ENCODE results near the gene XRRA1.
"Not testable (repeated sequence)": the region's sequence is repeated elsewhere in the genome, so short reads cannot be mapped to it uniquely, and the experiment has no call there.

XRRA1 gene

GRCh38 chr11:74893015-74893414 lies 55.9 kb downstream of the XRRA1 start:
- DNase-seq: not testable (repeated sequence)

GRCh38 chr11:74877132-74877531 lies 71.8 kb downstream of the XRRA1 start:
- peak in 1 of 2 experiments; percentile 16 for DNase-seq

- DNase-seq: no peak
Measured at GRCh38 chr11:74871037-74871436, 77.9 kb downstream of the XRRA1 start.

- no peak for DNase-seq
Measured at GRCh38 chr11:74870485-74870884, 78.4 kb downstream of the XRRA1 start.

GRCh38 chr11:74866557-74866956 lies 82.3 kb downstream of the XRRA1 start:
- DNase-seq: no peak

- DNase-seq: no peak
Measured at GRCh38 chr11:74863410-74863809, 85.5 kb downstream of the XRRA1 start.

GRCh38 chr11:74860743-74861142 lies 88.1 kb downstream of the XRRA1 start:
- DNase-seq: no peak

- DNase-seq: no peak
Measured at GRCh38 chr11:74853223-74853622, 95.7 kb downstream of the XRRA1 start.

GRCh38 chr11:74849525-74850391 lies 99.1 kb downstream of the XRRA1 start:
- no peak for DNase-seq

GRCh38 chr11:74847895-74848294 lies 101.0 kb downstream of the XRRA1 start:
- DNase-seq: no peak

- no peak for DNase-seq
Measured at GRCh38 chr11:74847395-74847794, 101.5 kb downstream of the XRRA1 start.

GRCh38 chr11:74846770-74847169 lies 102.1 kb downstream of the XRRA1 start:
- no peak for DNase-seq

- no peak for DNase-seq
Measured at GRCh38 chr11:74845978-74846517, 102.8 kb downstream of the XRRA1 start.

GRCh38 chr11:74844865-74845264 lies 104.0 kb downstream of the XRRA1 start:
- no peak for DNase-seq

- DNase-seq: no peak
Measured at GRCh38 chr11:74844072-74844471, 104.8 kb downstream of the XRRA1 start.

- DNase-seq: no peak
Measured at GRCh38 chr11:74842967-74843366, 105.9 kb downstream of the XRRA1 start.

- DNase-seq: no peak
Measured at GRCh38 chr11:74840486-74840885, 108.4 kb downstream of the XRRA1 start.

GRCh38 chr11:74839971-74840370 lies 108.9 kb downstream of the XRRA1 start:
- DNase-seq: no peak

GRCh38 chr11:74839446-74839845 lies 109.4 kb downstream of the XRRA1 start:
- DNase-seq: no peak

- no peak for DNase-seq
Measured at GRCh38 chr11:74838188-74838587, 110.7 kb downstream of the XRRA1 start.

- DNase-seq: no peak
Measured at GRCh38 chr11:74837191-74837590, 111.7 kb downstream of the XRRA1 start.

GRCh38 chr11:74826901-74827300 lies 122.0 kb downstream of the XRRA1 start:
- no peak for DNase-seq

GRCh38 chr11:74825596-74825995 lies 123.3 kb downstream of the XRRA1 start:
- not testable (repeated sequence) for DNase-seq

- DNase-seq: no peak
Measured at GRCh38 chr11:74824285-74824982, 124.5 kb downstream of the XRRA1 start.

Data from activated CD4-positive, alpha-beta T cell treated with anti-CD3 and anti-CD28 coated beads, Interleukin-2, amount 50 U/mL, for 48 hours (primary cell).